K562 (cell line): Measurements from ENCODE around the gene SLBP.

Source experiments
- CHD1 ChIP-seq: fragments of 200-600 bp; sonication (generic); IDR thresholded peaks from one replicate; pipeline ENCODE4 v1.6.1; 2012; ENCODE audit warnings: mild to moderate bottlenecking, moderate library complexity, low read length, inconsistent platforms
- CTCF ChIP-seq, 3 experiments: IDR thresholded peaks in 2 of 3; conservative IDR thresholded peaks in 1 of 3; 2 replicates each; pipeline ENCODE4 v1.5.1; 2011 to 2012; ENCODE audit warnings: low read length in 3 of 3, mild to moderate bottlenecking in 3 of 3, control low read depth in 2 of 3, improper control_type of control experiment in 1 of 3, inconsistent platforms in 1 of 3, low read depth in 1 of 3, mixed read lengths in 1 of 3, moderate library complexity in 1 of 3; ENCODE audit not compliant: insufficient read depth in 2 of 3
- PRMT5 ChIP-seq: sonication (generic); formaldehyde crosslinking; IDR thresholded peaks from 2 replicates; pipeline ENCODE4 v1.5.0; 2020; ENCODE audit warnings: missing genetic modification reagents
- U2AF2 ChIP-seq: fragments of 200-400 bp; formaldehyde crosslinking; optimal IDR thresholded peaks from 2 replicates; pipeline ENCODE3; 2017; ENCODE audit warnings: low read depth, mild to moderate bottlenecking, low read length
- ZNF274 ChIP-seq: IDR thresholded peaks from 2 replicates; pipeline ENCODE4 v1.6.1; 2011; ENCODE audit warnings: low read depth, mild to moderate bottlenecking, low read length, moderate library complexity, borderline replicate concordance

- TF ChIP-seq U2AF2 (no peak), CTCF (IDR thresholded peaks at IDR 0.05 in 2 of 3, conservative IDR thresholded peaks at IDR 0.05 in 1 of 3; ENCODE audit: insufficient read depth in 2 of 3, low read depth in 1 of 3, low read length in 3 of 3) (peak in 2 of 3 experiments; percentile 10 to 11; a peak in 1 of 6 replicates), PRMT5 (CRISPR knock-in tag) (no peak), ZNF274 (no peak), CHD1 (no peak)
Measured at GRCh38 chr4:1759818-1760223, 47.7 kb upstream of the SLBP start.
